ENCODE measurements around the gene CD276.
"Not testable (repeated sequence)": the region's sequence is repeated elsewhere in the genome, so short reads cannot be mapped to it uniquely, and the experiment has no call there.

CD276 gene

DNA sequence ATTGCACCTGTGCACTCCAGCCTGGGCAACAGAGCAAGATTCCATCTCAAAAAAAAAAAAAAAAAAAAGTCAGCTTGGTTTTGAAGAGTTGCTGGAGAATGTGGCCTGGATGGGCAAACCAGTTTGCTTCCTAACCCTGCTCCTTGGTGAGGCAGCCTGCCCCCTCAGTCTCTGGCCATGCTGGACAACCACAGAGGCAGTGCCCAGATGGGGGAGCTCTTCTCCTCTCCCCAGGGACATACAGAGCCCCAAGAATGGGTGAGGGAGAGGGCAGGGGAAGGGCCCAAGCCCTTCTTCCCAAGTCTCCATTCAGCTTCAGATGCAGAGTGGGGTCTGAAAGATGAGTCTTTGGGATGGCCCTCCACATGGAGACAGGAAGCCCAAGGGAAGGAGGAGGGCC, 27.9 kb downstream of the CD276 start:
- no peak for DNase-seq

GRCh38 chr15:73714695-73715301, 30.6 kb downstream of the CD276 start:
- DNase-seq: no peak

- no peak for DNase-seq
These were observed 31.2 kb downstream of the CD276 start for GRCh38 chr15:73715417-73715816.

- no peak for DNase-seq
These were observed 32.2 kb downstream of the CD276 start for GRCh38 chr15:73716417-73716816.

DNA sequence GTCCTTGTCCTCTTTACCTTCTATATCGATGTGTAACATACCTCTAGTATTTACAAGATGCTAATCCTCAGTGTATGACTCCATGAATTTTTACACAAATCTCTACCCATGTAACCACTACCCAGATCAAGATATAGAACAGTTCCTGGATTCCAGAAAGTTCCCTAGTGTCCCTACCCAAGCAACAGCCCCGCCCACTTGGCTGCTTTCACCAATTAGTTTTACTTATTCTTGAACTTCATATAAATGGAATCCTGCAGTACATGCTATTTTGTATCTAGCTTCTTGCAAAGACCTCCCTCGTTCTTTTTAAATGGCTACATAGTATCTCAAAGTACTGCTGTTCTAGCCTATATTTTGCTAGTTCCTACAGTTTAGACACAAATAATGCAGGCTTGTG, 33.0 kb downstream of the CD276 start:
- DNase-seq: no peak

DNA sequence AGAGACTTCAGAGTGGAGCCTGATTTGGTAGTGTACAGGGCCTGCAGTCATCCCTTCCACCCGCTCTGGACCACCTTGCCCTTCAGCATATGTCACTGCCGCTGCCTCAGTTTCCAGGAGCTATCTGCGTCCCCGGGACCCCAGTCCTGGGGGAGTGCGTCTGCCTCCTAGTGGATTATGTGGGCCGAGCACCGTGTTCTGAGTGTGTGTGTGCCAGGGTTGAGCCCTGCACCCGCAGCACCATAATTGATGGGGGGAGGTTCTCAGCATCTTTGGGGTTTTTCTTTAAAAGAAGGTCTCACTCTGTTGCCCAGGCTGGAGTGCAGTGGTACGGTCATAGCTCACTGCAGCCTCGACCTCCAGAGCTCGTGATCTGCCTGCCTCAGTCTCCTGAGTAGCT, 33.6 kb downstream of the CD276 start:
- no peak for DNase-seq

DNA sequence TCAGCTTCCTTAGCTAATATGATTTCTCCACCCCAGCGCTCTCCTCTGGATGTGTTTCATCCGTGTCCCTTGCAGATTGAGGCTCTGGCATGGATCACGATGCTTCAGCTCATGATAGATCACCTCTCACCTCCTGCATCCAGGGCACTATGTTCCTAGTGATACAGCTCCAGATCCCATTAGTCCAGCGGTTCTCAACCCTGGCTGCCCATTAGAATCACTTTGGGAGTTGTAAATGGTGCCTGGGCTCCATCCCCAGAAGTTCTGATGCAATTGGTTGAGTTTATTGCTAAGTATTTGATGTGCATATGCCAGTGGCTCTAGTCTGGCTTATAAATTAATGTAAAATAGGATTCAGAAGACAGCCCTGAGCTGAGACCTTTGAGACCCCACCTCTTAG, 34.5 kb downstream of the CD276 start:
- no peak for DNase-seq

DNA sequence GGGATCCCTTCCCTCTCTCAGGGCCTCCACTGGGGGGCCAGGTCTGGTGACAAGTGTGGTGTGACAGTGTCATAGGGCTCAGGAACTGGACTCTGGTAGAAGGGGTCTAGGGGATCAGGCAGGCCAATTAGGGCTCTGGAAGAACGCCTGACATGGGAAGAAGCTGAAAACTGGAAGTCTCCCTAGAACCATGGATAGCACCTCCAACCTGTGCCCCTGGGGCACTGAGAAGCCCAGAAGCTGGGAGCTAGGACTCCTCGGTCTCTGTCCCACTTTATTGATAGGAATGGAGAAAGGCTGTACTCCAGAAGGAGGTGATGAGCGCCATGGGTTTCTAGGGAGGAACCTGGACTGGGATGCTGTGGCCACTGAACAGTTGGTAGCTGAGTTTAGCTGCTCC, 38.2 kb downstream of the CD276 start:
- no peak for DNase-seq

DNA sequence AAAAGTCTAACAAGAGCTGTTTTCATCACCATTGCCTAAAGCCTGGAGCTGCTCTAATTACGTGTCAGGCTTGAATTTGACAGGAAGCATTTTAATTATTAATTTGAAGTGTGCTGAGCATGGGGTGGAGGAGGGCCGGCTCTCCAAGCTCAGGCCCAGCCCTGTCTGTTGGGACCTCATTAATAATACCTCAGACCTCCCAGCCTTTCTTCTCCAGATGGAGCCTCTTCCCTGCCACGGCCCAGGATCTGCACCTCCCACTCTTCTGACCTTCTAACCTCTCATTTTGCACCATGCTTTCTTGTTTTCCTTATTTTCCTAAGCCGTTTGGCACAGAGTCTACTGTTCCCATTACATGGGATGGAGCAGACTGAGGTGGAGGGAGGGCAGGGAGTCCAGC, 39.0 kb downstream of the CD276 start:
- no peak for DNase-seq

DNA sequence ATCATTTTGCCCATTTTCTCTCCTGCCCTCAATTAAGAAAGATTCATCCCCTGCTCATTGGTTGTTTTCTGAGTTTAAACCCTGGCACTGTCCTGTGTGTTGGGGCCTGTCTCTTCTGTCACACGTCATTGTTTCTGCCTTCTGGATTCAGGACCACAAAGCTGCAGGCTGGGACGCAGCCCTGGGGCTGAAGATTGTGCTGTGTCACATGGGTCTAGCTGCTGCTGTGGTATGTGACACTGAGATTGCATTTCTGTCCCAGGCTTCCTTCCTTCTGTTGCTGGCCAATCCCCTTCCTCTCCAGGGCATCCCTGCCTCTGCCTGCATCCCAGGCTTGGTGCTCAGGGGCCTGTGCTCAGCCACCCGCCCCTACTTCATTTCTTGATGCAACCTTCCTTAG, 40.0 kb downstream of the CD276 start:
- no peak for DNase-seq

GRCh38 chr15:73727330-73727976, 43.3 kb downstream of the CD276 start:
- no peak for DNase-seq

DNA sequence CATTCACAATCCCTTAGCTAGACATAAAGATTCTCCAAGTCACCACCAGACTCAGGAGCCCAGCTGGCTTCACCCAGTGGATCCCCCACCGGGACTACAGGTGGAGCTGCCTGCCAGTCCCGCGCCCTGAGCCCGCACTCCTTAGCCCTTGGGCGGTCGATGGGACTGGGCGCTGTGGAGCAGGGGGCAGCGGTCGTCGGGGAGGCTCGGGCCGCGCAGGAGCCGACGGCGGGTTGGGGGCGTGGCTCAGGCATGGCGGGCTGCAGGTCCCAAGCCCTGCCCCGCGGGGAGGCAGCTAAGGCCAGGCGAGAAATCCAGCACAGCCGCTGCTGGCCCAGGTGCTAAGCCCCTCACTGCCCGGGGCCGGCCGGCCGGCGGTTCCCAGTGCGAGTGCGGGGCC, 47.9 kb downstream of the CD276 start:
- DNase-seq: not testable (repeated sequence)

- no peak for DNase-seq
These were observed 48.7 kb downstream of the CD276 start for GRCh38 chr15:73732930-73733329.

GRCh38 chr15:73737535-73737934, 53.4 kb downstream of the CD276 start:
- no peak for DNase-seq

- no peak for DNase-seq
These were observed 56.2 kb downstream of the CD276 start for GRCh38 chr15:73740152-73741048.

- DNase-seq: no peak
These were observed 57.2 kb downstream of the CD276 start for GRCh38 chr15:73741321-73741836.

DNA sequence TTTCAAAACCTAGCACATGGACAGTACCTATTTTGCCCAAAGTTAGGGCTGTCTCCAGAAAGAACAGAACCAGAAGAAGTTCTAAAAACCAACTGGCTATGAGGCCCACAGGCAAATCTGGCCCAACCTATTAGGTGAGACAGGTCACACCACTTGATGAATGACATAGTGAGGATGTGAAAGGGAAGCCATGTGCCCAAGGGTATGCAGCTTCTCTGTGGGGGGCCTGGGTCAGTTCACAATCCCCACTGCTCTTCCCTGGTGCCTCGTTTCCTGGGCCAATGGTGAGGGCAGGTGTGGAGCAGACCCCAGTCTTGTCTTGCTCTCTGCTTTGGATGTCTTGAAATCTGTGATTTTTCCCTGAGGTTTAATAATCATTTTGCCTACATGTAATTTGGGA, 60.1 kb downstream of the CD276 start:
- no peak for DNase-seq

DNA sequence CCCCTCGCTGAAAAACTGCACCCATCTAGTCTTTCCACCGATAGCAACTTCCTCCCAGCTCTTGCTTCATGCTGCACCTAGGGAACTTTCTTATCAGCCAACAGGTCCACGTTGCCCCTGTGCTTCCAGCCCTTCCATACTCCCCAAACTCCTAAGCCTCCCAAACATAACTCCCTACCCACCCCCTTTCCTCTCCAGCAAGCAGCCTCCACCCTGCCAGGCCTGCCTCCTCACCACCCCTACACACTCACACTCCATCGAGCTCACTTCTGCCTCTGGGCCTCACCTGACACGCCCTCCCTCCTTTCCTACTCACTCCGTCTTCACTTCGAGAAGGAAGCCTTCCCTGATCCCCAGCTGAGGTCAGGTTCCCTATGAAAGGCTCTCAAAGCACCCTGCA, 60.9 kb downstream of the CD276 start:
- no peak for DNase-seq

GRCh38 chr15:73746261-73746660, 62.1 kb downstream of the CD276 start:
- DNase-seq: no peak

GRCh38 chr15:73746883-73747282, 62.7 kb downstream of the CD276 start:
- no peak for DNase-seq

GRCh38 chr15:73747847-73748590, 63.8 kb downstream of the CD276 start:
- no peak for DNase-seq

DNA sequence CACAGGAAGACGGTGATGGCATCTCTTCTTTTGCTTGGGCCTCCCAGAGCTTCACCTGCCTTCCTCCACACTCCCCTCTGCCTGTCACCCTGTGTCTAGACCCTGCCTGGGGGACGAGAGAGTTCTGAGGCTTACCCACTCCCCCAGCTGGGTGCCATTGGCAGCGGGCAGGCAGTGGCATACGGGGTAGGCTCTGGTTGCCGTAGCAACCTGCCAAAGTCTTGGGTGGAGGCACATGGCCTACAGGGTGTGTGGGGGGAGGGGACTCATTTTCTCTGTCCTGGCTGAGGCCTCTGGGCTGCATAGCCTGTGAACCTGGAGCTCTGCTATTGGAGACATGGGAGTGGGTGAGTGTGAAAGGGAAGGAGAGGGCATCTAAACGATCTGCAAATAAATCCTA, 64.5 kb downstream of the CD276 start:
- no peak for DNase-seq

DNA sequence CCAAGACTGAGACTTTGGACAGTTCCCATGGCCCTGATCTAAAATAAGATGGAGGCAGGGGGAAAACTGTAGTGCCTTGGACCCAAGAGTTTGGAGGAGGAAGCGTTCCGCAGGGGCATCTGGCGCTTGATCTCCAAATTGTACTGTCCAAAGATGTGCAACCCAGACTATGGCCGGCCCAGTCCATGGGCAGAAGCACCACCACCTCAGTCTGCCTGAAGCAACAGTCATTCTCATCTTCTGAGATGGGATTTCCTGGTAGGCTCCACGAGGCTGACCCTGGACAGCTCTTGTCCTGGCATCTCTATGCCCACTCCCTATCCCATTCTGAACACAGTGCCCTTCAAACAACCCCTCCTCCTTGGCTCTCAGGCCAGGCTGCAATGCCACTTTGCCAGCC, 65.3 kb downstream of the CD276 start:
- DNase-seq: no peak
